ENCODE results near the gene INTS11. TPM values are rescaled to one million over a fixed set of nuclear protein-coding genes. Genes with fewer than 3 reads are reported as not detected.

INTS11 gene
- polyA plus RNA-seq, 1 donor (not counting 4 experiments of a cell fraction or from before 2014, with no cell fraction given) = 70.4 TPM

- H3K9me1 ChIP-seq (ENCODE audit: control insufficient read depth, extremely low read depth, insufficient read depth, low read length) = no peaks in the 10 kb centered on the region
- no peak overlapping the region for H3K27ac ChIP-seq (ENCODE audit: control insufficient read depth, insufficient read depth, low read length)
- H3K9ac ChIP-seq (ENCODE audit: control insufficient read depth, extremely low read depth, insufficient read depth, low read length) = no peak overlapping the region
- H3K4me3 ChIP-seq (ENCODE audit: control insufficient read depth in 2 of 3, extremely low read depth in 1 of 3, insufficient read depth in 2 of 3, low read depth in 1 of 3, low read length in 3 of 3) = no peak overlapping the region
- H2AFZ ChIP-seq (ENCODE audit: control insufficient read depth, low read length) = no peak overlapping the region
- H3K36me3 ChIP-seq (ENCODE audit: control insufficient read depth in 2 of 2, extremely low read depth in 1 of 2, insufficient read depth in 2 of 2, low read length in 2 of 2) = peaks cover 2 to 3% of the 10 kb centered on the region in 2 experiments
- peaks cover 6% of the 10 kb centered on the region for H3K4me1 ChIP-seq (ENCODE audit: control insufficient read depth, extremely low read depth, insufficient read depth, low read length)
- H3K4me2 ChIP-seq (ENCODE audit: control insufficient read depth, extremely low read depth, insufficient read depth, low read depth, low read length) = no peak overlapping the region
- H4K20me1 ChIP-seq (ENCODE audit: control insufficient read depth, extremely low read depth, insufficient read depth, low read length) = no peaks in the 10 kb centered on the region
- peaks cover 7% of the 10 kb centered on the region for H3K9me3 ChIP-seq (ENCODE audit: control insufficient read depth, low read depth, low read length)
- peaks cover 8% of the 10 kb centered on the region for H3K79me2 ChIP-seq (ENCODE audit: control insufficient read depth, insufficient read depth, low read length)
- dilution Hi-C loops (cut with MboI; ENCODE audit: extremely low pct_ligation_motif_present, low sequenced_read_pairs) = no loop called here
- TF ChIP-seq, protein P1, sequence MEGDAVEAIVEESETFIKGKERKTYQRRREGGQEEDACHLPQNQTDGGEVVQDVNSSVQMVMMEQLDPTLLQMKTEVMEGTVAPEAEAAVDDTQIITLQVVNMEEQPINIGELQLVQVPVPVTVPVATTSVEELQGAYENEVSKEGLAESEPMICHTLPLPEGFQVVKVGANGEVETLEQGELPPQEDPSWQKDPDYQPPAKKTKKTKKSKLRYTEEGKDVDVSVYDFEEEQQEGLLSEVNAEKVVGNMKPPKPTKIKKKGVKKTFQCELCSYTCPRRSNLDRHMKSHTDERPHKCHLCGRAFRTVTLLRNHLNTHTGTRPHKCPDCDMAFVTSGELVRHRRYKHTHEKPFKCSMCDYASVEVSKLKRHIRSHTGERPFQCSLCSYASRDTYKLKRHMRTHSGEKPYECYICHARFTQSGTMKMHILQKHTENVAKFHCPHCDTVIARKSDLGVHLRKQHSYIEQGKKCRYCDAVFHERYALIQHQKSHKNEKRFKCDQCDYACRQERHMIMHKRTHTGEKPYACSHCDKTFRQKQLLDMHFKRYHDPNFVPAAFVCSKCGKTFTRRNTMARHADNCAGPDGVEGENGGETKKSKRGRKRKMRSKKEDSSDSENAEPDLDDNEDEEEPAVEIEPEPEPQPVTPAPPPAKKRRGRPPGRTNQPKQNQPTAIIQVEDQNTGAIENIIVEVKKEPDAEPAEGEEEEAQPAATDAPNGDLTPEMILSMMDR (optimal IDR thresholded peaks at IDR 0.05 in 1 of 3, IDR thresholded peaks at IDR 0.05 in 1 of 3, conservative IDR thresholded peaks at IDR 0.05 in 1 of 3; ENCODE audit: extremely low read depth in 1 of 3, insufficient read depth in 2 of 3, low read length in 3 of 3) = no peak
- DNase-seq (ENCODE audit: low read depth, low spot score) = no peak
- no peaks in the 10 kb centered on the region for H3K27me3 ChIP-seq (ENCODE audit: control insufficient read depth, extremely low read depth, insufficient read depth, low read length)
- no peak for FAIRE-seq
Observed at GRCh38 chr1:1367315-1367714, 42.9 kb upstream of the INTS11 start.

GRCh38 chr1:1366699-1367066 lies 42.2 kb upstream of the INTS11 start:
- Histone ChIP-seq H3K27me3 (ENCODE audit: control insufficient read depth, extremely low read depth, insufficient read depth, low read length) (no peaks in the 10 kb centered on the region), H4K20me1 (ENCODE audit: control insufficient read depth, extremely low read depth, insufficient read depth, low read length) (no peaks in the 10 kb centered on the region), H3K4me1 (ENCODE audit: control insufficient read depth, extremely low read depth, insufficient read depth, low read length) (peaks cover 6% of the 10 kb centered on the region), H2AFZ (ENCODE audit: control insufficient read depth, low read length) (no peak overlapping the region), H3K9me3 (ENCODE audit: control insufficient read depth, low read depth, low read length) (peaks cover 7% of the 10 kb centered on the region), H3K4me3 (ENCODE audit: control insufficient read depth in 2 of 3, extremely low read depth in 1 of 3, insufficient read depth in 2 of 3, low read depth in 1 of 3, low read length in 3 of 3) (no peak overlapping the region), H3K27ac (ENCODE audit: control insufficient read depth, insufficient read depth, low read length) (no peak overlapping the region), H3K9ac (ENCODE audit: control insufficient read depth, extremely low read depth, insufficient read depth, low read length) (no peak overlapping the region), H3K79me2 (ENCODE audit: control insufficient read depth, insufficient read depth, low read length) (peaks cover 4% of the 10 kb centered on the region), H3K9me1 (ENCODE audit: control insufficient read depth, extremely low read depth, insufficient read depth, low read length) (no peaks in the 10 kb centered on the region), H3K36me3 (ENCODE audit: control insufficient read depth in 2 of 2, extremely low read depth in 1 of 2, insufficient read depth in 2 of 2, low read length in 2 of 2) (peaks cover 0 to 3% of the 10 kb centered on the region in 2 experiments), H3K4me2 (ENCODE audit: control insufficient read depth, extremely low read depth, insufficient read depth, low read depth, low read length) (no peak overlapping the region)
- dilution Hi-C loops (cut with MboI; ENCODE audit: extremely low pct_ligation_motif_present, low sequenced_read_pairs) = no loop called here
- DNase-seq (ENCODE audit: low read depth, low spot score) (no peak), FAIRE-seq (no peak)
- no peak for TF ChIP-seq EZH2 (IDR thresholded peaks at IDR 0.05; ENCODE audit: low read length)
- TF ChIP-seq, protein P1 (optimal IDR thresholded peaks at IDR 0.05 in 1 of 3, IDR thresholded peaks at IDR 0.05 in 1 of 3, conservative IDR thresholded peaks at IDR 0.05 in 1 of 3; ENCODE audit: extremely low read depth in 1 of 3, insufficient read depth in 2 of 3, low read length in 3 of 3) = no peak
